HUES64 (cell line): ENCODE results near the gene FLOT1.

ENCODE experiments used
- H3K27ac ChIP-seq: 2 replicates; pipeline ENCODE4 v1.7.0; 2013; ENCODE audit warnings: low read depth, low read length, inconsistent platforms
- H3K27me3 ChIP-seq: 2 replicates; pipeline ENCODE4 v1.6.1; 2013; ENCODE audit warnings: mild to moderate bottlenecking, low read length; ENCODE audit not compliant: insufficient read depth
- H3K36me3 ChIP-seq: 2 replicates; pipeline ENCODE4 v1.6.1; 2013; ENCODE audit warnings: mild to moderate bottlenecking, low read length; ENCODE audit not compliant: insufficient read depth
- H3K4me1 ChIP-seq: 2 replicates; pipeline ENCODE4 v1.6.1; 2013; ENCODE audit warnings: mild to moderate bottlenecking, low read length, moderate library complexity; ENCODE audit not compliant: insufficient read depth
- H3K4me3 ChIP-seq: 2 replicates; pipeline ENCODE4 v1.5.1; 2013; ENCODE audit warnings: mild to moderate bottlenecking, low read length, moderate library complexity
- H3K9ac ChIP-seq: 2 replicates; pipeline ENCODE4 v1.6.1; 2013; ENCODE audit warnings: mild to moderate bottlenecking, low read depth, low read length
- H3K9me3 ChIP-seq: 2 replicates; pipeline ENCODE4 v1.6.1; 2013; ENCODE audit warnings: low read depth, low read length; ENCODE audit not compliant: insufficient read depth
- WGBS: fragments of 150-250, 120-280 bp; methylation state at CpG from one replicate; pipeline ENCODE4 v1.1.7; 2013; ENCODE audit warnings: missing lambda C conversion rate; 5-methylcytosine and 5-hydroxymethylcytosine counted together

FLOT1 gene

GRCh38 chr6:30778001-30778635 is 35.6 kb upstream of the FLOT1 start:
- peaks cover 13% of the 10 kb centered on the region; the same call in 1 of the 2 replicates for H3K4me1 ChIP-seq
- H3K9me3 ChIP-seq = no peaks in the 10 kb centered on the region; the same call in 1 of the 2 replicates
- 92% methylated on average over 3 of the region's 3 CpGs for WGBS
- no peak overlapping the region for H3K27ac ChIP-seq
- H3K36me3 ChIP-seq = no peaks in the 10 kb centered on the region
- no peak overlapping the region for H3K9ac ChIP-seq
- H3K4me3 ChIP-seq = no peak overlapping the region
- H3K27me3 ChIP-seq = no peaks in the 10 kb centered on the region

DNA sequence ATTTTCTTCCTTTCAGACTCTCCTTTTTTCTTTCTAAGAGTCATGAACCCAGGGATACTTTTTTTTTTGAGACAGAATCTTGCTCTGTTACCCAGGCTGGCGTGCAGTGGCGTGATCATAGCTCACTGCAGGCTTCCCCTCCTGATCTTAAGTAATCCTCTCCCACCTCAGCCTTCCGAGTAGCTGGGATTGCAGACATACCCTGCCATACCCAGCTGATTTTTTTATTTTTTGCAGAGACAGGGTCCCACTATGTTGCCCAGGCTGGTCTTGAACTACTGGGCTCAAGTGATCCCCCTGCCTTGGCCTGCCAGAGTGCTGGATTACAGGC is 34.6 kb upstream of the FLOT1 start:
- Histone ChIP-seq H3K27me3 (no peaks in the 10 kb centered on the region), H3K36me3 (no peaks in the 10 kb centered on the region), H3K27ac (no peak overlapping the region), H3K4me1 (peaks cover 13% of the 10 kb centered on the region; the same call in 1 of the 2 replicates), H3K4me3 (no peak overlapping the region), H3K9me3 (no peaks in the 10 kb centered on the region; the same call in 1 of the 2 replicates), H3K9ac (no peak overlapping the region)
- WGBS = 94% methylated on average over 3 of the region's 3 CpGs

DNA sequence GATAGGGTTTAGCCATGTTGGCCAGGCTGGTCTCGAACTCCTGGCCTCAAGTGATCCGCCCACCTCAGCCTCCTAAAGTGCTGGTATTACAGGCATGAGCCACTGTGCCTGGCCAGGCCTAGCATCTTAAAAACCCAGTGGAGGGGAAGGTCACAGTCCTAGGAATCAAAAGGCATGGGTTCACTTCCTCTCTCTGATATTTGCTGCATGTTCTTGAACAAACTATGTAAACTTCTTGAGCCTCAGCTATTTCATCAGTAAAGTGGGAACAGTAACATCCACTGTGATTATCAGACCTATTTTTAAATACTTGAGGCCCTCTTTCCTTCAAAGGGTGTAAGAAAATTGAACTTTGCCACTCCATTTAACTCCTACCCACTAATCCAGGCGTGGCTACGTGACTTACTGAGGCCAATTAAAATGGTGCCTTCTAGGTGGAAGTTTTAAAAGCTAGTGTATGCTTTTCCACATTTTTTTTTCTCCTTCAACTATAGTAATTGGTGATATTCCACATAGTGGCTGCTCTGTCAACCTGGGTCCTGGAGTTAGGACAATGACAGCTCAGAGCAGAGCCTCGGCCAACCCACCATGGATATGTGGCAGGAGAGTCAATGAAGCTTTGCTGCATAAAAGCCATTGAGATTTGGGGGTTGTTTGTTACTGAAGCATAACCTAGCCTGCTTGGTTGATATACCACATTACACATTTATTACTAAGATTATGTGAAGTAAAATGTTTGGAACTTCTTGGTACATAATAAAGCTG is 34.1 kb upstream of the FLOT1 start:
- Histone ChIP-seq H3K9ac (no peak overlapping the region), H3K36me3 (no peaks in the 10 kb centered on the region), H3K4me1 (peaks cover 13% of the 10 kb centered on the region; the same call in 1 of the 2 replicates), H3K27me3 (no peaks in the 10 kb centered on the region), H3K4me3 (no peak overlapping the region), H3K9me3 (no peaks in the 10 kb centered on the region; the same call in 1 of the 2 replicates), H3K27ac (no peak overlapping the region)
- WGBS = 96% methylated on average over 5 of the region's 5 CpGs

- no peak overlapping the region for H3K4me3 ChIP-seq
- H3K36me3 ChIP-seq = no peaks in the 10 kb centered on the region
- peaks cover 17% of the 10 kb centered on the region for H3K4me1 ChIP-seq
- no peaks in the 10 kb centered on the region for H3K27me3 ChIP-seq
- H3K9ac ChIP-seq = no peak overlapping the region
- 89% methylated on average over 1 of the region's 2 CpGs for WGBS
- H3K9me3 ChIP-seq = no peaks in the 10 kb centered on the region
- no peak overlapping the region for H3K27ac ChIP-seq
These were observed 32.6 kb upstream of the FLOT1 start for GRCh38 chr6:30775104-30775503.

GRCh38 chr6:30774701-30775100 is 32.2 kb upstream of the FLOT1 start:
- peaks cover 21% of the 10 kb centered on the region for H3K4me1 ChIP-seq
- H3K27ac ChIP-seq = no peak overlapping the region
- no peak overlapping the region for H3K4me3 ChIP-seq
- H3K36me3 ChIP-seq = no peaks in the 10 kb centered on the region
- no peak overlapping the region for H3K9ac ChIP-seq
- WGBS = 90% methylated on average over 8 of the region's 8 CpGs
- no peaks in the 10 kb centered on the region for H3K27me3 ChIP-seq
- no peaks in the 10 kb centered on the region for H3K9me3 ChIP-seq

DNA sequence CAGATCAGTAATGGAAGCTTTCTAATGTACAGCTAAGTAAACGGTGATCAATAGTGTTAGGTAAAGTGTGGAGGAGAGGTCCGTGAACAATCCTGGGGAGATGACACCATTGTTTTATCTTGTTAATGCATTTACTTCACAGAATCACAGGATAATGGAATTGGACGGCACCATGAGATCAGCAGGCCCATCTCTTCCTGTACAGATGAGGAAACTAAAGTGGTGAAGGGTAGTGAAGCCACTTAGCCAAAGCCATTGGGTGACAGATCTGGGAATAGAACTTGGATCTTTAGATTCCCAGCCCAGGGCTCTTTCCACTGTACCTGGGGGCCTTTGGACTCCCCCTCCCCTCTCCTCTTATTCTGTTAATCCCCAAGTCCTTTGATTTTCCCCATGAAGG is 28.1 kb upstream of the FLOT1 start:
- Histone ChIP-seq H3K9ac (no peak overlapping the region), H3K27me3 (no peaks in the 10 kb centered on the region), H3K36me3 (no peaks in the 10 kb centered on the region), H3K27ac (0 out of 2 replicates have a peak overlapping the region, but pooled peaks have one; percentile 70), H3K9me3 (no peaks in the 10 kb centered on the region), H3K4me3 (no peak overlapping the region), H3K4me1 (peaks cover 37% of the 10 kb centered on the region)
- WGBS = 86% methylated on average over 3 of the region's 3 CpGs

DNA sequence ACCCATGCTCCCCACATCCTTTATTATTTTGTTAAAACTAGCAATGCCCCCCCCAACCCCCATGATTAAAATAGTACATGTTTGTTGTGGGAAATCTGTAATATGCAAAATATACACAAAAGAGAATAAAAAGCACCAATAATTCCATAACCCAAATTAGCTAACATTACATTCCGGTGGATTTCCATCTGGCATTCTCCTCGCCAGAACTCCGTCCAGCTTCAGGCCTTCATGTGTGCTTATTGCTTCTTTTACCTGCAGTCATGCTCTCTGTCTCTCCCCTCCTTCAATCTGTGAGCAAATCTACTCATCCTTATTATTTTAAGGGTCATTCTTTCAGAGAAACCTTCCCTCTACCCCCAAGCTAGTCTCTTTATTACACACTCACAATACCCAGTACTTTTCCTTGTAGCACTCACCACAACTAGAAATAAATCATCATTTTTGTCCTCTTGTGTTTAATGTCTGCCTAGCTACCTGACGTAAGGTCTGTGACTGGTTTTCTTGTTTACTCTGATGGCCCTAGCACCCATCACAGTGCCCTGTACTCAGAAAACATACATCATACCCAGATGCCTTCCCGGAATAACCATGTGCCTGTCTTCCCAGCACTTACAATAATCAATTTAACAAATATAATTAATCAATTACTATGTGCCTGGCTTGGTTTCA is 27.5 kb upstream of the FLOT1 start:
- Histone ChIP-seq H3K9me3 (no peaks in the 10 kb centered on the region), H3K4me1 (peaks cover 37% of the 10 kb centered on the region), H3K27me3 (no peaks in the 10 kb centered on the region), H3K4me3 (no peak overlapping the region), H3K9ac (peak overlapping the region; percentile 28; the same call in 1 of the 2 replicates), H3K36me3 (no peaks in the 10 kb centered on the region), H3K27ac (peak overlapping the region; percentile 70)
- WGBS = 58% methylated on average over 5 of the region's 5 CpGs

GRCh38 chr6:30769088-30769852 is 26.8 kb upstream of the FLOT1 start:
- H3K4me1 ChIP-seq = peaks cover 41% of the 10 kb centered on the region
- WGBS = 46% methylated on average over 14 of the region's 16 CpGs
- peak overlapping the region; percentile 54; the same call in 1 of the 2 replicates for H3K9ac ChIP-seq
- no peaks in the 10 kb centered on the region for H3K27me3 ChIP-seq
- H3K9me3 ChIP-seq = no peaks in the 10 kb centered on the region
- H3K4me3 ChIP-seq = no peak overlapping the region
- H3K36me3 ChIP-seq = no peaks in the 10 kb centered on the region
- H3K27ac ChIP-seq = peak overlapping the region; percentile 70

- Histone ChIP-seq H3K27ac (peak overlapping the region; percentile 70), H3K9me3 (no peaks in the 10 kb centered on the region), H3K27me3 (no peaks in the 10 kb centered on the region), H3K36me3 (no peaks in the 10 kb centered on the region), H3K4me3 (no peak overlapping the region), H3K9ac (peak overlapping the region; percentile 54; the same call in 1 of the 2 replicates), H3K4me1 (peaks cover 42% of the 10 kb centered on the region)
- WGBS = 95% methylated on average over 4 of the region's 4 CpGs
These were observed 26.2 kb upstream of the FLOT1 start for GRCh38 chr6:30768634-30769087.

DNA sequence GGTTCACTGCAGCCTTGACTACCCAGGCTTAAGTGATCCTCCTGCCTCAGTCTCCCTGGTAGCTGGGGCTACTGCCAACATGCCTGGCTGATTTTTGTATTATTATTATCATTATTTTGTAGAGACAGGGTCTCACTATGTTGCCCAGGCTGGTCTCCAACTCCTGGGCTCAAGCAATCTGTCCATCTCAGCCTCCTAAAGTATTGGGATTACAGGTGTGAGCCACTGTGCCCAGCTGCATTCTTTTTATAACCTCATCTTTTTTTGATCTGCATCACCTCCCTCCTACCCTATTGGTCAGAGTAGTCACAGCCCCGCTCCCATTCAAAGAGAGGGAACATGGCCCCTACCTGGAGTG is 25.4 kb upstream of the FLOT1 start:
- Histone ChIP-seq H3K9ac (no peak overlapping the region), H3K9me3 (no peaks in the 10 kb centered on the region), H3K36me3 (no peaks in the 10 kb centered on the region), H3K27me3 (no peaks in the 10 kb centered on the region), H3K27ac (no peak overlapping the region), H3K4me1 (peaks cover 48% of the 10 kb centered on the region), H3K4me3 (no peak overlapping the region)
- WGBS = 88% methylated on average over 1 of the region's 1 CpG
